HG03432 (cell line): ENCODE measurements around the gene DNAH11.
"Not testable (repeated sequence)": the region's sequence is repeated elsewhere in the genome, so short reads cannot be mapped to it uniquely, and the experiment has no call there.

Source experiments
- ATAC-seq: cut with Tn5 transposase; IDR thresholded peaks from one replicate; pipeline ENCODE4 v1.9.1; 2021; ENCODE audit warnings: mild to moderate bottlenecking, moderate library complexity; ENCODE audit not compliant: unreplicated experiment

DNAH11 gene

GRCh38 chr7:21706131-21706530 lies 163.3 kb downstream of the DNAH11 start:
- ATAC-seq = no peak

DNA sequence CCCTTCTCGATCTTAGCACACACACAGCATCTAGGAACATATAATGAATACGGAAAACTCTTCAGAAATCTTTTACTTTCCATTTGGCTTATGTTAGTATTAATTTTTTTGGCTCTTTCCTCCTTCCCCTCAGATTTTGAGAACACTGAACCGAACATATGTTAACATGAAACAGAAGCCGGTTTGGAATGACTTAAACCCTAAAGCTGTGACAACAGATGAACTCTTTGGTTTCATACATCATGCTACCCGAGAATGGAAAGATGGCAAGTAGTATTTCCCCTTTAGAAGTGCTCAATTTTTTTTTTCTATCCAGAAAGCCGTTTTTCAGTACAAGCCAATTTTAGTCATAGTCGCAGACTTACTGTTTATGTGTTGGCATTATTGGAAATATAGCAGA lies 164.7 kb downstream of the DNAH11 start:
- no peak for ATAC-seq

GRCh38 chr7:21708096-21708495 lies 165.3 kb downstream of the DNAH11 start:
- no peak for ATAC-seq

DNA sequence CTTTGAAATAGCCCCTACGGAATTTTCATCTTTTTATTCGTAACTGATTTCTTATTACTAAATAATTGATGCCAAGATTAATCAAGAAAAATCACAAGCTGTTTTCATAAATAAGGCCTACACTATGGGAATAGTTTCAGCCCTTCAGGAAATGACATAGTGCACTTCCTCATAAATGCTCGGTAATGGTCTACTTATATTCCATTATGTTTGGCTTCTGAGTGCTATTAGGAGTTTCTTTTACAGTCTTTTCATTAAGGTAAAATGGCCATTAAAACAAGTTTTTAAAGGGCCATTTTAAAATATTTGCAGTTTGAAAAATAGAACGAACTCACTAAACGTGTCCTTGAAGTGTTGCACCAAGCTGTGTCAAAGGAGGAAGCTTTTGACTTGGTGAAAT lies 174.5 kb downstream of the DNAH11 start:
- ATAC-seq = no peak

DNA sequence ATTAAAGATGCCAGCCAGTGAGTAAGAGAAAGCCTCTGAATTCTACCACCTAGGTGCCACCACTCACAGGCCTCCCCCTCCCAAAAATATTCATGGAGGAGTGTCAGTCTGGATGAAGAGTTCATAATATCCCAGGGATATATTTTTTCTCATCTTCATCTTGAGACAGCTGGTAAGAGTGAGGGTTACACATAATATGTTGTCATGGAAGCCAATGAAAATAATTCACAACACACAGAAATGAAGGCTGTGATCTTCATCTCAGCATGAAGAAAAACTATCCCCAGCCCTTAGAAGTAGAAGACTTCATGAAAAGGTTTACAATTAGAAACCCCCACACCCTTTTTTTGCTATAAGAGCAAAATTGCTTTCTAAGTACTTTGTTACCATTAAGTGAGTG lies 175.6 kb downstream of the DNAH11 start:
- no peak for ATAC-seq

- no peak for ATAC-seq
These were observed 177.0 kb downstream of the DNAH11 start for GRCh38 chr7:21719846-21720245.

- no peak for ATAC-seq
These were observed 179.5 kb downstream of the DNAH11 start for GRCh38 chr7:21722371-21722770.

GRCh38 chr7:21724562-21724961 lies 181.7 kb downstream of the DNAH11 start:
- ATAC-seq = no peak

GRCh38 chr7:21730399-21730798 lies 187.6 kb downstream of the DNAH11 start:
- no peak for ATAC-seq

DNA sequence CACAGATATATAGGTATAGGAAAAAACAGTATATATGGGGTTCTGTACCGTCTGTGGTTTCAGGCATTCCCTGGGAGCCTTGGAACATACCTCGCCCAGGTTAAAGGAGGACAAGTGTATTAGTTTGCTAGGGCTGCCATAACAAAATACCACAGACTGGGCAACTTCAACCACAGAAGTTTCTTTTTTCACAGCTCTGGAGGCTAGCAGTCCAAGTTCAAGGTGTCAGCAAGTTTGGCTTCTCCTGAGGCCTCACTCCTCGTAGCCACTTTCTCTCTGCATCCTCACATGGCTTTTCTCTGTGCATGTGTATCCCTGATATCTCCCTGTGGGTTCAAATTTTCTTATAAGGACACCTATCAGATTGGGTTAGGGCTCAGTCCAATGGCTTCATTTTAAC lies 189.1 kb downstream of the DNAH11 start:
- ATAC-seq = no peak

GRCh38 chr7:21732956-21733355 lies 190.1 kb downstream of the DNAH11 start:
- not testable (repeated sequence) for ATAC-seq

GRCh38 chr7:21733837-21734236 lies 191.0 kb downstream of the DNAH11 start:
- ATAC-seq = no peak

DNA sequence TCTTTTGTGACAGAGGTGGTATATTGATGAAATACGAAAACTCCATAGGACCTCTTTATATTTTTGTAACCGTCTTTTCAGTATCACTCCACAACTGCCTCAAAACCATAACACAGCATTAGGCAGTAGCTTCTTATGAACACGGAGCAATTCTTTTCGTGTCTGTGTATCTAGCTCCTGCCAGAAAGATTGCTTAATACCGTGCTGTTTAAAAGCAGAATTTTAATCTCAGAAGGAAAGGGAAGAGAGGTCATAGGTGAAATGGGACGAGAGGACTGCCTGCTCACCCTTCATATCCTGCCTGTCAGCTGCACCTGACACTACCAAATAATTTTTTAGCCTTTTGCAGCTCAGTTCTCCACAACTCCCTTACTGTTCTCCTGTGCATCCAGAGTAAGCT lies 200.7 kb downstream of the DNAH11 start:
- ATAC-seq = no peak

DNA sequence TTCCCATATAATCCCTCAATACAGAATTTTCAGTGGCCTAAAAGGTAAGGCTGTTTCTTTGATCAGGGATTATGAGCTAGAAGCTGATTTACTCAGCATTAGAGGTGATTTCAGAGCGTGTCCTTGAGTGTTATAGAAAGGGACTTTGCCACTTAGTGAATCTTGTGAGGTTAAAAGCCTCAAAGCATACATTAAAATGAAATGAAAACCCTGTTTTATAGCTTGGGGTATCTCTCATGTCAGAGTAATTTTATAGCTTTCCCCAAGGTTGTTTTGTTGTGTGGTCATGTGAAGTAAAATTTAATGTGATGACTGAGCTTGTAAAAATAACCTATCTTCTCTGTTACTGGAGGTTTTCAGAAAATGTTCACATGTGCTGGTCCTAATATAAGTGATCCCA lies 204.1 kb downstream of the DNAH11 start:
- no peak for ATAC-seq

- no peak for ATAC-seq
These were observed 205.0 kb downstream of the DNAH11 start for GRCh38 chr7:21747806-21748205.

DNA sequence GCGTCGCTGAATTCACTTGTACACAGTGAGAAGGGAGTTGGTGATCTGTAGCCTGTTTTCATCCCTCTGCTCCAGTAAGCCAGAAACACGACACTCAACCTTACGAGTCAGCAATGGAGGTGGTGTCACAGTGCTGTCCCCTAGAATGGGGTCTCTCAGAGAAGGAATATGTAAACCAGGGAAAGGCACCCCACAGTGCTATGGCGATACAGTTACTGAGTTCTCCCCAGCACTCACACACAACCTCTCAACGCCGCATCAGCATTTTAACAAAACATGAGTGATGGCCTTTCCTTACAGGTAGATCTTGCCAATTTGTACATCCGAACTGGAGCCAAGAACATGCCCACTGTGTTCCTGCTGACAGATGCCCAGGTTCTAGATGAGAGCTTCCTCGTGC lies 206.5 kb downstream of the DNAH11 start:
- no peak for ATAC-seq

DNA sequence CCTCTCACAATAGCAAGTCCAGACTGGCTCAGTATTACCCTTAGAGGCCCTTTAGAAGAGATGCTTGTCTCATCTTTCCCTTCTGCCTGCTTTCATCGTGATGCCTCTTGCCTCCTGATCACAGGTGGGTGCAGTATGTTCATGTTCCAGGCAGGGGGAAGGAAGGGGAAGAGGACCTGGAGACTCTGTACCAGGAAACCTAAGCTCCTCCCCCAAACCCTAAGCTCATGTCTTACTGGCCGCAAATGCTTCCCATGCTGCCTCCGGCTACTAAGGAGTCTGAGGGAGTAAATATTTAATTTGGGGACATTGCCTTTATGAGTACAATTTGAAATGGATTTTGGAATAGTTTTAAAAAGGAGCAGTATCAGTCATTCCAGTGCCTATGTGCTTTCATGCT lies 210.2 kb downstream of the DNAH11 start:
- ATAC-seq = no peak

- ATAC-seq = no peak
These were observed 212.1 kb downstream of the DNAH11 start for GRCh38 chr7:21754963-21755362.

- no peak for ATAC-seq
These were observed 214.9 kb downstream of the DNAH11 start for GRCh38 chr7:21757537-21758282.

DNA sequence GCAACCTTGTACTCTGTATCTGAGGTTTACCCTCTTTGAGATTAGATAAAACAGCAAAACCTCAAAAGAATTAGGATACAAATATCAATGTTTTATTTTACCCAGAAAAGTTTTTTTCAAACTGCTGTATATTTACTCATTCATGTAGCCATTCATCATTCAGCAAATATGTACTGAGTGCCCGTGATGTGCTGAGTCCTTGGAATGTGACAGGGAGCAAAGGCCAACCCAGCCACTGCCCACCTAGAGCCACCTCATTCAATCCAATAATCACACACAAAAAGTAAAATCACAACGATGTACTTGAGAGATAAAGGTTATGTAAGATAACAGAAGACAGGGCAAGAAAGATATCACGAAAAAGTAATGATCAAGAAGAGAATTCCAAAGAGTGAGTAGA lies 215.4 kb downstream of the DNAH11 start:
- ATAC-seq = no peak

GRCh38 chr7:21762469-21762868 lies 219.6 kb downstream of the DNAH11 start:
- ATAC-seq = no peak

DNA sequence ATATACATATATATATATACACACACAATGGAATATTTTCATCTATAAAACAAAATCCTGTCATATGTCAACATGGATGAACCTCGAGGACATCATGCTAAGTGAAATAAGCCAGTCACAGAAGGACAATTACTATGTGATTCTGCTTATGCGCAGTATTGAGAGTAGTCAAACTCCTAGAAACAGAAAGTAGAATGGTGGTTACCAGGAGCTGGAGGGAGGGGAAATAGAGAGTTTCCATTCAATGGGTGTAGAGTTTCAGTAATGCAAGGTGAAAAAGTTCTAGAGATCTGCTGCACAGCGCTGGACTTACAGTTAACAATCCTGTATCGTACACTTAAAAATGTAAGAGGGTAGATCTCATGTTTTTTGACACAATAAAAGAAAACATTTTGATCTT lies 221.0 kb downstream of the DNAH11 start:
- ATAC-seq = no peak

DNA sequence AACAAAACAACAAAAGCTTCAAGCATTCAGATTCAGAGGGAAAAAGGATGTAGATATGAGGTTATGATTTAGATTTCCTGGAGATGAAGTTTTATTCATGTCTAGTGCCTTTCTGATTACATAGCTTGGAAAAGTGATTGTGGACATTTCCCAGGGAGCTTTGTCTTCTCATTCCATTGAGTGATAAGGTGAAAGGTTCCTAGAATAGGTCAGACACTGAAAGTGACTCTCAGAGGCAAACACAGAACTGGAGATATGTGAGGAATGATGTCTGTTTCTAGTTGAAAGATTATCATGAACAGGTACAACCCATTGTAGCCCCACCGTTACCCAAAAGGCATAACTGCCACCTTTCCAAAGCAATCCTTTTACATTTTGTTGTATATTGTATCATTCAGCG lies 223.4 kb downstream of the DNAH11 start:
- ATAC-seq = no peak
